Activated CD4-positive, alpha-beta T cell treated with anti-CD3 and anti-CD28 coated beads for 36 hours (primary cell): ENCODE data around the gene STARD6. TPM values are rescaled to one million over a fixed set of nuclear protein-coding genes. Genes with fewer than 3 reads are reported as not detected.

ENCODE experiments used
- ATAC-seq: fragments of 200-7000 bp; cut with Tn5 transposase; one replicate; pipeline ENCODE4 v1.10.0; 2021; ENCODE audit warnings: mild to moderate bottlenecking, moderate library complexity
- CTCF ChIA-PET: fragments of 350-600 bp; sonication (Branson Sonifier 250); formaldehyde crosslinking; loops from one replicate; lab custom pipeline; 2021; ENCODE audit warnings: antibody characterized with exemption; lab: Charles Lee
- POLR2A ChIA-PET: fragments of 350-600 bp; sonication (Branson Sonifier 250); formaldehyde crosslinking; loops from one replicate; lab custom pipeline; 2021; ENCODE audit warnings: antibody characterized with exemption, inconsistent platforms; lab: Charles Lee
- DNase-seq: peaks from one replicate; pipeline ENCODE4 v3.0.0-alpha.2; 2020
- H3K27ac Mint-ChIP-seq: one replicate; pipeline ENCODE4 v1.8.0; 2021; ENCODE audit warnings: mixed read lengths
- H3K27me3 Mint-ChIP-seq: one replicate; pipeline ENCODE4 v1.8.0; 2021; ENCODE audit warnings: mixed read lengths
- H3K36me3 Mint-ChIP-seq: one replicate; pipeline ENCODE4 v1.8.0; 2021; ENCODE audit warnings: low read depth, mixed read lengths
- H3K4me1 Mint-ChIP-seq: one replicate; pipeline ENCODE4 v1.8.0; 2021; ENCODE audit warnings: mixed read lengths
- H3K4me3 Mint-ChIP-seq: one replicate; pipeline ENCODE4 v1.8.0; 2021; ENCODE audit warnings: mild to moderate bottlenecking, moderate library complexity, mixed read lengths
- H3K9me3 Mint-ChIP-seq: one replicate; pipeline ENCODE4 v1.8.0; 2021; ENCODE audit warnings: low read depth, mixed read lengths
- intact Hi-C, 2 experiments: fragments of 100-400 bp; cut with DNase I in 1 of 2; cut with micrococcal nuclease in 1 of 2; formaldehyde crosslinking; loops; one replicate each; pipeline versions ENCODE4 v1.14.2 to v1.15.1; 2022 to 2024; cut with DNase I, micrococcal nuclease
- total RNA-seq, 2 experiments: library from RNA; stranded (reverse); gene quantifications; one replicate each; pipeline ENCODE4 v1.2.3, GENCODE V29; 2021

Gene STARD6
- total RNA-seq, 2 experiments from 2014 or later: 0.23 TPM; not detected in 1

DNA sequence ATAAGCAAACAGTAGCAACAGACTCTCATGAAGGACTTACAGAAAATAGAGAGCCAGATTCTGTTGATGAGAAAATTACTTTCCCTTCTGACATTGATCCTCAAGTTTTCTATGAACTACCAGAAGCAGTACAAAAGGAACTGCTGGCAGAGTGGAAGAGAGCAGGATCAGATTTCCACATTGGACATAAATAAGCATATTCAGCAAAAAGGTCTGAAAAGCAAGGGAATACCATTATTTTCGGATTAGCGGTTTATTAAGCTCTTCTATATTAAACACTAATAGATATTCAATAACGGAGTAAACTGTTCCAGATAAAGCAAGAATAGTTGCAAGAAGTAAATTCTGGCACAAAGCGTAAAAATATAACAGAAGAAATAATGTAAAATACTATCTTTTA is 63.4 kb downstream of the STARD6 start:
- ATAC-seq (no peak), DNase-seq (no peak)
- intact Hi-C loops: no loop called here
- H3K27me3 Mint-ChIP-seq: no peaks in the 10 kb centered on the region
- H3K4me3 Mint-ChIP-seq: no peak overlapping the region
- H3K36me3 Mint-ChIP-seq: peaks cover 33% of the 10 kb centered on the region
- ChIA-PET CTCF (no interaction called here), POLR2A (no interaction called here)
- no peaks in the 10 kb centered on the region for H3K4me1 Mint-ChIP-seq
- H3K27ac Mint-ChIP-seq: no peak overlapping the region
- peaks cover under 1% of the 10 kb centered on the region for H3K9me3 Mint-ChIP-seq

GRCh38 chr18:54284981-54285785 is 72.5 kb downstream of the STARD6 start:
- intact Hi-C loops: loop anchor here (1.0 to 5.0 kb wide), 8 partner anchors 16 to 136 kb away; partner anchors contain the start of genes C18orf54 (in 2 of the 2), POLI (in 2 of the 2) and STARD6 (in 2 of the 2)
- POLR2A ChIA-PET: interaction anchor here (0.6 to 1.1 kb wide), 4 partner anchors 14 to 136 kb away, joined by 3 to 11 read pairs (median 6); no protein-coding TSS in a partner anchor
- DNase-seq: peak; percentile 90

DNA sequence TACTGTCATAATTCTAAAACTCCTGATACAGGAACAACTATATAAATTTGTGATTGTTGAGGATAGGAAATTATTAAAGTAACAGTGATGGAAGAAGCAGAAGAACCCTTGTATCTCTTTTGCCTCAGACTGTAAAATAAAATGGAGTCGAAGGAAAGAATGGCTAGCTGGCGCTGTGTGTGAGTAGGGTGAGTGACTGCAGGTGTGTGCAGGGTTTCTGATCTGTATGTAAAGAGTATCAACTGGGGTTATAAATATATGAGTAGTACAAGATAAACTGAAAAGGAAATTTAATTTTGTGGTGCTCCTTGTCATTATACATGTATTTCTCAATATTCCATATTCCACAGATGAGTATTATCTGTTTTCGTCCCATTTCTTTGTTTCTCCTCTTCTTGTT is 73.1 kb downstream of the STARD6 start:
- DNase-seq (peak; percentile 32), ATAC-seq (peak; percentile 59)
- H3K4me3 Mint-ChIP-seq: no peak overlapping the region
- CTCF ChIA-PET: interaction anchor here (0.8 to 4.0 kb wide), 6 partner anchors 12 to 64 kb away, joined by 3 to 26 read pairs (median 4); partner anchors contain the start of gene POLI
- POLR2A ChIA-PET: interaction anchor here (0.6 to 1.1 kb wide), 4 partner anchors 14 to 198 kb away, joined by 3 to 11 read pairs (median 6); no protein-coding TSS in a partner anchor
- peaks cover 3% of the 10 kb centered on the region for H3K9me3 Mint-ChIP-seq
- H3K27ac Mint-ChIP-seq: peak overlapping the region; percentile 64
- no peaks in the 10 kb centered on the region for H3K27me3 Mint-ChIP-seq
- intact Hi-C loops: loop anchor here in 1 of 2 experiments (2.0 kb wide), 1 partner anchor 72 kb away; the partner anchor contains the start of genes C18orf54 and STARD6
- H3K4me1 Mint-ChIP-seq: peaks cover 27% of the 10 kb centered on the region
- peaks cover 45% of the 10 kb centered on the region for H3K36me3 Mint-ChIP-seq

More at GRCh38 chr18:54284981-54285785, 72.5 kb downstream of the STARD6 start:
- Mint-ChIP-seq H3K27me3 (no peaks in the 10 kb centered on the region), H3K27ac (peak overlapping the region; percentile 64), H3K4me1 (peaks cover 25% of the 10 kb centered on the region), H3K9me3 (peaks cover 3% of the 10 kb centered on the region), H3K36me3 (peaks cover 47% of the 10 kb centered on the region), H3K4me3 (no peak overlapping the region)
- CTCF ChIA-PET: interaction anchor here (0.8 to 4.0 kb wide), 6 partner anchors 11 to 65 kb away, joined by 3 to 26 read pairs (median 4); partner anchors contain the start of gene POLI
- ATAC-seq: peak; percentile 98

DNA sequence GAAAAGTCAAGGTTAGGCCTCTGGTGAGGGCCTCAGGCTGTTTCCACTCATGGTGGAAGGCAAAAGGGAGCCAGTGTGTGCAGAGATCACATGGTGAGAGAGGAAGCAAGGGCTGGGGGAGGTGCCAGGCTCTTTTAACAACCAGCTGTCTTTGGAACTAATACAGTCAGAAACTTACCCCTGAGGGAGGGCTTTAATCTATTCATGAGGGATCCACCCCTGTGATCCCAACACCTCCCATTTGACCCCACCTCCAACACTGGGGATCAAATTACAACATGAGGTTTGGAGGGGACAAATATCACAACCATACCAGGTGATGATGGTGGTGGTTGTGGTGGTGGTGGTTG is 77.5 kb downstream of the STARD6 start:
- ChIA-PET POLR2A (no interaction called here), CTCF (interaction anchor here (0.9 kb wide), 1 partner anchor 10 kb away, joined by 4 read pairs; the partner anchor contains the start of gene POLI)
- Mint-ChIP-seq H3K9me3 (no peaks in the 10 kb centered on the region), H3K4me3 (no peak overlapping the region), H3K27me3 (no peaks in the 10 kb centered on the region), H3K36me3 (peaks cover 41% of the 10 kb centered on the region), H3K27ac (peak overlapping the region; percentile 31), H3K4me1 (peaks cover 23% of the 10 kb centered on the region)
- ATAC-seq: no peak
- intact Hi-C loops: no loop called here
- no peak for DNase-seq

DNA sequence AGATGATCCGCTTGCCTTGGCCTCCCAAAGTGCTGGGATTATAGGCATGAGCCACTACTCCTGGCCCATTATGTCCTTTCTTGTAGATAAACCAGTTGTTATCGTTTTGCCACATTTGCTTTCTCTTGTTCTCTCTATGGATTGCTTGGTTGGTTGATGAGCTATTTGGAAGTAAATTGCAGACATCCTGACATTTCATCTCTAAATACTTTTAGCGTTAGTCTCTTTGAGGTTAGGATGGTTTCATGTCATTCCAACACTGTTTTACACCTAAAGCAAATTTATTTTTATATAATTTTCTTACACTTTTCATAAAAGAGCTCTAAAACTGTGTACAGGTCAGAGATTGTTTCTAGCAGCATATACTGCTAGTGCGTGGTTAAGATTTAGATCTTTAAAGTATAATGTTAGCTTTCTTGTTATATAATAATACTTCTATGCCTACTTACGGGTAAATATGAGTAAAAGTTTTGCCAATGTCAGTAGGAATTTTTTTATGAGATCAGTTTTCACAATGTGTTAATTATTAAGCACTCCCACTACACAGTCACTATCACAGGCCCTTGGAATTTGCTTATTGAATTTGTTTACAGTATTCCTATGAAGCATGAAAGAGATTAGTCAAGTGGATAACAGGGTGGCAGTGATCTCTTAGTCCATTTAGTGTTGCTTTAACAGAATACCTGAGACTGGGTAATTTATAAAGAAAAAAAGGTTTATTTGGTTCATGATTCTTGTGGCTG is 78.0 kb downstream of the STARD6 start:
- ChIA-PET CTCF (interaction anchor here (0.9 kb wide), 1 partner anchor 10 kb away, joined by 4 read pairs; the partner anchor contains the start of gene POLI), POLR2A (no interaction called here)
- ATAC-seq: no peak
- intact Hi-C loops: no loop called here
- Mint-ChIP-seq H3K27ac (peak overlapping the region; percentile 31), H3K36me3 (peaks cover 46% of the 10 kb centered on the region), H3K4me1 (peaks cover 18% of the 10 kb centered on the region), H3K27me3 (no peaks in the 10 kb centered on the region), H3K9me3 (no peaks in the 10 kb centered on the region), H3K4me3 (no peak overlapping the region)
- no peak for DNase-seq

DNA sequence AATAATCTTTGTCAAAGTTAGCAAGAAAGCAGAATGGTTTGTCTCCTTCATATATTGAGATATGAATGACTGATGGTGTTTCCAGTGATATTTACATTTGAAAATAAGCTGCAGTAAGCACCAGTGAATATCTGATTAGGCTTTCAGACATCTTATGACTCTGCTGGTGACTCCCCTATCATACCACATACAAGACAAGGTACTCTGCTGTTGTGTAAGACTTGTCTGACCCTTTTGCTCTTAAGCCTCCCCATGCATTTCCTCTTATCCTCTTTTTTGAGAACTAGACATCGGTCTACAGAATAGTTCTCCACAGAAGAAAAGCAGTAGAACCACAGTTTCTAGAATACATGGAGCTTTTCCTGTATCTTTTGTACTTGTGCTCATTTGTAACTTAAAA is 79.0 kb downstream of the STARD6 start:
- Mint-ChIP-seq H3K4me3 (no peak overlapping the region), H3K36me3 (peaks cover 38% of the 10 kb centered on the region), H3K9me3 (no peaks in the 10 kb centered on the region), H3K4me1 (peaks cover 10% of the 10 kb centered on the region), H3K27me3 (no peaks in the 10 kb centered on the region), H3K27ac (no peak overlapping the region)
- ChIA-PET POLR2A (interaction anchor here (0.9 to 1.0 kb wide), 2 partner anchors 9 to 55 kb away, joined by 3 to 5 read pairs; partner anchors contain the start of gene POLI), CTCF (interaction anchor here (1.3 kb wide), 1 partner anchor 55 kb away, joined by 5 read pairs; no protein-coding TSS in a partner anchor)
- DNase-seq: no peak
- intact Hi-C loops: no loop called here
- ATAC-seq: no peak

- no peak for DNase-seq
- Mint-ChIP-seq H3K9me3 (no peaks in the 10 kb centered on the region), H3K36me3 (peaks cover 38% of the 10 kb centered on the region), H3K27me3 (no peaks in the 10 kb centered on the region), H3K4me1 (peaks cover 10% of the 10 kb centered on the region), H3K4me3 (no peak overlapping the region), H3K27ac (no peak overlapping the region)
- intact Hi-C loops: no loop called here
- CTCF ChIA-PET: interaction anchor here (1.3 kb wide), 1 partner anchor 55 kb away, joined by 5 read pairs; no protein-coding TSS in a partner anchor
- no peak for ATAC-seq
- POLR2A ChIA-PET: interaction anchor here (0.6 to 1.0 kb wide), 2 partner anchors 9 to 129 kb away, joined by 3 read pairs; partner anchors contain the start of gene POLI
Measured at GRCh38 chr18:54277899-54278298, 79.8 kb downstream of the STARD6 start.

Other genes starting within 250 kb of the STARD6 start
- gene MBD2, start 133.2 kb downstream of the STARD6 start, total RNA-seq: 100 to 1,000 TPM; 134 to 143 TPM
- gene POLI, start 88.3 kb downstream of the STARD6 start, total RNA-seq: 10 to 100 TPM; 18.7 to 23.9 TPM
- 1 to 10 TPM; 8.5 to 9.9 TPM for gene C18orf54, start within 50 bp of the STARD6 start, total RNA-seq
- gene DYNAP, start 233.4 kb upstream of the STARD6 start, total RNA-seq: not detected